ENCODE results near the gene TFR2.
A peak's percentile ranks its signal among the peaks of the same experiment; 100 is the strongest.

TFR2 gene

DNA sequence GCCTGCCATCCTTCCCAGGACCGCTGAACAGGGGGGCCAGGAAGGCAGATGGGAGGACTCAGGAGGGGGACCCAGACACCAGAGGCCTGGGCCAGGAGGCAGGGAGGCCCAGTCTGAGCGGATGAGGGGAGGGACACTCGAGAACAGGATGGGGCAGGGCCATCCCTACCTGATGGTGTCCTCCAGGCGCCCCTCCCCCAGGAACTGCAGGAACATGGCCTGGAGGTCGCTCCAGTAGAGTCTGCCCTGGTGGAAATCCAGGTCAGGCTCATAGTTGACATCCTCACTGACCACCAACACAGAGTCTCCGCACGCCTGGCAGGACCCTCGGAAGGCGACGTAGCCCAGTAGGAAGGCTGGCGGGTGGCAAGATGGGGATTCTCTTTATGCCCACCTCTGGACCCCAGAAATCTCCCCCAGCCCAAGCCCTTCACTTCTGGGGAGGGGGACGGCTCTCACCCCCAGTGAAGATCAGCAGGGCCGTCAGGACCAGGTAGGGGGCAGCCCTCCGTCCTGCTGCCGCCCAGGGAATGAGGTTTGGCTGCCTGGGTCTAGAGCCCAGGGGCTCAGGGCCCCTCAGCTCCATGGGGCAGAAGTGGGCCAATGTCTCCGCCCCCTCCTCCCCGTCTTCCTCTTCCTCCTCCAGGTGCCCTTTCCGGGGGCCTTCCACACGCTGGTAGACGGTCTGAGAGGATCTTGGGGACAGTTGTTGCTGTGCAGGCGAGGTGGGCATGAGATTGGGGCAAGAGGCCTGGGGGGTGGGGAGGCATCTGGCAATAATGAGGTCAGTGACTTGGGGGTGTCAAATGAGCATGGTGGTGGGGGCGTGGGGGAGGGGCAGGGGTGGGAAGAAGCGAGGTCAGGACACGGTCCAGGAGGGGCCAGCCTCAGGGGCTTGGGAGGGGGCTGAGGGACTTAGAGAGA is 573 bp downstream of the TFR2 start:
- H3K9me3 ChIP-seq (ENCODE audit: control insufficient read depth, insufficient read depth, low read depth, low read length) = no peaks in the 10 kb centered on the region
- no peak overlapping the region for H3K9ac ChIP-seq (ENCODE audit: low read length)
- no peaks in the 10 kb centered on the region for H3K36me3 ChIP-seq (ENCODE audit: control insufficient read depth, insufficient read depth, low read length)
- peaks cover under 1% of the 10 kb centered on the region; the same call in 1 of the 2 replicates for H3K27me3 ChIP-seq (ENCODE audit: control insufficient read depth, insufficient read depth, low read length)
- no peak overlapping the region for H3K27ac ChIP-seq (ENCODE audit: low read depth, low read length)
- peaks cover 18% of the 10 kb centered on the region for H3K4me1 ChIP-seq (ENCODE audit: control insufficient read depth, insufficient read depth, low read length)
- H3K4me3 ChIP-seq (ENCODE audit: low read depth, low read length) = no peak overlapping the region

DNA sequence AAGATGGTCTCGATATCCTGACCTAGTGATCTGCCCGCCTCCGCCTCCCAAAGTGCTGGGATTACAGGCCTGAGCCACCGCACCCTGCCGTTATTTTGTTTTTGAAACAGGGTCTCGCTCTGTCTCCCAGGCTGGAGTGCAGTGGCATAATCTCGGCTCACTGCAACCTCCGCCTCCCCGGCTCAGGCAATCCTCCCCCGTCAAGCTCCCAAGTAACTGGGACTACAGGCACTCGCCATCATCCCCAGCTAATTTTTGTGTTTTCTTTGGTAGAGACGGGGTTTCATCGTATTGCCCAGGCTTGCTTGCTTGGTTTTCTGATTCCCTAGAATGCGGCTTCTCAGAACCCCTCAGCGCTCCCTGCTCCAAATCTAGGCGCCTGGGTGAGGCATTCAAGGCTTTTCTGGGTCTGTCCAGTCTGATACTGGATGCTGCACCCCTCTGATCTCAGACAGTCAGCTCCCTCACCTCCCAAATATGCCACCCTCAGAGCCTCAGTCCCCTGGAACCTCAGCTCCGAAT is 1.3 kb downstream of the TFR2 start:
- Histone ChIP-seq H3K27me3 (ENCODE audit: control insufficient read depth, insufficient read depth, low read length) (no peaks in the 10 kb centered on the region; the same call in 1 of the 2 replicates), H3K36me3 (ENCODE audit: control insufficient read depth, insufficient read depth, low read length) (no peaks in the 10 kb centered on the region), H3K4me1 (ENCODE audit: control insufficient read depth, insufficient read depth, low read length) (peaks cover 18% of the 10 kb centered on the region), H3K4me3 (ENCODE audit: low read depth, low read length) (no peak overlapping the region), H3K9me3 (ENCODE audit: control insufficient read depth, insufficient read depth, low read depth, low read length) (no peaks in the 10 kb centered on the region), H3K9ac (ENCODE audit: low read length) (no peak overlapping the region), H3K27ac (ENCODE audit: low read depth, low read length) (no peak overlapping the region)

DNA sequence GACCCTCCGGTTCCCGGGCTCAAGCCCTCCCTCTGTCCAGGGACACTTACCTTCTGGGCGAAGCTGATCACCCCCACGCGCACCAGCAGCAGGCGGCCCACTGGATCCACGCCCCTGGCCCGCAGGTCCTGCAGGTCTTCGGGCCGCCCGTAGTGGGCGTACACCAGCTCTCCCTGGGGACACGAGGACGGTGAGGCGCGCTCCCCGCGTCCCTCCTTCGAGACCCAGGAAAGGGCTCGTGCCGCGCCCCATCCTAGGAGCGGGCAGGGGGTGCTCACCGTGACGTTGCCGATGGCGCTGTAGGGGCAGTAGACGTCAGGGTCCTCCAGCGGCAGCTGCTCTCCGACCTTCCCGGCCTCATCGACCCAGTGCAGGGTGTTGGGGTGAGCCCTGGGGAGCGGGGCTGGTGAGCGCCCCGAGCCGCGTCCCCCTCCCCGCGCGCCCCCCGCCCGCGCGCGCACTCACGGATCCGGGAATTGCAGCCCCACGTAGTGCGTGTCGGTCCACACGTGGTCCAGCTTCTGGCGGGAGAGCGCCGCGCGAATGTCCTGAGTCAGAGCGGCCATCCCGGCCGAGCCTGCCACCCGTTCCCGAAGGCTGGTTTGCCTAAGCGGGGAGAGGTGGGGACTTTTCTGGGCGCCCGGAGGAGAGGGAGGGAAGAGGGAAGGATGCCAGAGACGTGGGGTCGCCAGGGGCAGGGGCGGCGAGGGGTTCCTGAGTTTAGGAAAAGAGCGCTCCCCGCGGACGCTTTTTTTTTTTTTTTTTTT is 8.2 kb downstream of the TFR2 start:
- Histone ChIP-seq H3K4me3 (ENCODE audit: low read depth, low read length) (peak overlapping the region; percentile 72), H3K9ac (ENCODE audit: low read length) (peak overlapping the region; percentile 41), H3K27ac (ENCODE audit: low read depth, low read length) (no peak overlapping the region), H3K9me3 (ENCODE audit: control insufficient read depth, insufficient read depth, low read depth, low read length) (no peaks in the 10 kb centered on the region), H3K4me1 (ENCODE audit: control insufficient read depth, insufficient read depth, low read length) (0 out of 2 replicates have a peak, but pooled peaks cover 3% of the 10 kb centered on the region), H3K27me3 (ENCODE audit: control insufficient read depth, insufficient read depth, low read length) (peaks cover 18% of the 10 kb centered on the region), H3K36me3 (ENCODE audit: control insufficient read depth, insufficient read depth, low read length) (no peaks in the 10 kb centered on the region)

DNA sequence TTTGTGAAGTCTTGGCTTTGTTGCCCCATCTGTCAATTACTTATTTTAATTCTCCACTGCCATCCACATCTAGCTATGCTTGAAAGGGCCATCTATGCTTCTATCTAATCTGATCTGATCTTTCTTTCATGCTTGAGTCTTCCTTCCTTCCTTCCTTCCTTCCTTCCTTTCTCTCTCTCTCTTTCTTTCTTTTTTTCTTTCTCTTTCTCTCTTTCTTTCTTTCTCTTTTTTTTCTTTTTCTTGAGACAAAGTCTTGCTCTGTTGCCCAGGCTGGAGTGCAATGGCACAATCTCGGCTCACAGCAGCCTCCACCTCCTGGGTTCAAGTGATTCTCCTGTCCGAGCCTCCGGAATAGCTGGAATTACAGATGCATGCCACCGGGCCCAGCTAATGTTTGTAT is 11.3 kb downstream of the TFR2 start:
- Histone ChIP-seq H3K9me3 (ENCODE audit: control insufficient read depth, insufficient read depth, low read depth, low read length) (no peaks in the 10 kb centered on the region), H3K27ac (ENCODE audit: low read depth, low read length) (no peak overlapping the region), H3K4me1 (ENCODE audit: control insufficient read depth, insufficient read depth, low read length) (peaks cover 9% of the 10 kb centered on the region; the same call in 1 of the 2 replicates), H3K36me3 (ENCODE audit: control insufficient read depth, insufficient read depth, low read length) (no peaks in the 10 kb centered on the region), H3K4me3 (ENCODE audit: low read depth, low read length) (no peak overlapping the region), H3K27me3 (ENCODE audit: control insufficient read depth, insufficient read depth, low read length) (peaks cover 33% of the 10 kb centered on the region), H3K9ac (ENCODE audit: low read length) (no peak overlapping the region)

DNA sequence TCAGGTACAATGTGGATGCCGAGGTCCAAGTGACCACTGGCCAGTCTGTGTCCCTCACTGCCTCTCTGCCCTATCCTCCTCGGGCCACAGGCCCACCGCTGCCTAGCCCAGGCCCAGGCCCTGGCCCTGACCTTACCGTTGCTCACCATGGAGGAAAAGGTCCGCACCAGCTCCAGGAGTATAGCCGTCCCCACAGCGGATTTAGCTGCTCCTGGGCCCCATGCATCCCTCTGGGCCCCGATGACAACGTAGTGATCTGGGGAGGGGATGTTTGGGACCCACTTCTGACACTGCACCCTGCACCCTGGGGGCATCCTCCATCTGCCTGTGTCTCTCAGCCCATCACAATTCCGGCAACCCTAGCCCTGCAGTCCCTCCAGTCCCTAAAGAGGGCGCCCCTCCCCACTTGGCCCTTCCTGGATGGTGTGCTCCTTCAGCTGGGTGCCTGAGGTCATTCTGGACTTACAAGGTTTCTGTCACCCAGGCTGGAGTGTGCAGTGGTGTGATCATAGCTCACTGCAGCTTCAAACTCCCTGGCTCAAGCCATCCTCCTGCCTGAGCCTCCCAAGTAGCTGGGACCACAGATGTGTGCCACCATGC is 12.1 kb downstream of the TFR2 start:
- Histone ChIP-seq H3K27me3 (ENCODE audit: control insufficient read depth, insufficient read depth, low read length) (peaks cover 33% of the 10 kb centered on the region), H3K36me3 (ENCODE audit: control insufficient read depth, insufficient read depth, low read length) (no peaks in the 10 kb centered on the region)

DNA sequence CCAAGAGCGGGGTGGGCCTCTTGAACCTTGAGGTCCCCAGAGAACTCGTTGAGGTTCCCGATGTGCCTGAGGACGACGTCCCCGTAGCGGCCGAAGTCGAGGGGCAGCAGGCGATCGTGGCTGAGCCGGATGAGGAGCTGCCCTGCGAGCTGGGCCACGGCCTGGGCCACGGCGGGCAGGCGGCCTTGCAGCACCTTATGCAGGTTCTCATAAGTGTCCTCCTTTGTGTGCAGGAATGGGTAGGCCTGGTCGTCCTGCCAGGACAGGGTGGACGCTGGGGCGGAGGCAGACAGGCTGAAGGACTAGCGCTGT is 14.2 kb downstream of the TFR2 start:
- no peak overlapping the region for H3K27ac ChIP-seq (ENCODE audit: low read depth, low read length)
- no peaks in the 10 kb centered on the region for H3K36me3 ChIP-seq (ENCODE audit: control insufficient read depth, insufficient read depth, low read length)
- H3K9me3 ChIP-seq (ENCODE audit: control insufficient read depth, insufficient read depth, low read depth, low read length) = no peaks in the 10 kb centered on the region
- H3K27me3 ChIP-seq (ENCODE audit: control insufficient read depth, insufficient read depth, low read length) = peaks cover 22% of the 10 kb centered on the region
- H3K4me3 ChIP-seq (ENCODE audit: low read depth, low read length) = peak overlapping the region; percentile 53; the same call in 1 of the 2 replicates
- H3K9ac ChIP-seq (ENCODE audit: low read length) = no peak overlapping the region
- H3K4me1 ChIP-seq (ENCODE audit: control insufficient read depth, insufficient read depth, low read length) = peaks cover 6% of the 10 kb centered on the region; the same call in 1 of the 2 replicates

More for the DNA sequence above, 12.1 kb downstream of the TFR2 start:
- no peaks in the 10 kb centered on the region for H3K9me3 ChIP-seq (ENCODE audit: control insufficient read depth, insufficient read depth, low read depth, low read length)
- no peak overlapping the region for H3K4me3 ChIP-seq (ENCODE audit: low read depth, low read length)
- no peak overlapping the region for H3K27ac ChIP-seq (ENCODE audit: low read depth, low read length)
- H3K9ac ChIP-seq (ENCODE audit: low read length) = no peak overlapping the region
- H3K4me1 ChIP-seq (ENCODE audit: control insufficient read depth, insufficient read depth, low read length) = peaks cover 9% of the 10 kb centered on the region; the same call in 1 of the 2 replicates

DNA sequence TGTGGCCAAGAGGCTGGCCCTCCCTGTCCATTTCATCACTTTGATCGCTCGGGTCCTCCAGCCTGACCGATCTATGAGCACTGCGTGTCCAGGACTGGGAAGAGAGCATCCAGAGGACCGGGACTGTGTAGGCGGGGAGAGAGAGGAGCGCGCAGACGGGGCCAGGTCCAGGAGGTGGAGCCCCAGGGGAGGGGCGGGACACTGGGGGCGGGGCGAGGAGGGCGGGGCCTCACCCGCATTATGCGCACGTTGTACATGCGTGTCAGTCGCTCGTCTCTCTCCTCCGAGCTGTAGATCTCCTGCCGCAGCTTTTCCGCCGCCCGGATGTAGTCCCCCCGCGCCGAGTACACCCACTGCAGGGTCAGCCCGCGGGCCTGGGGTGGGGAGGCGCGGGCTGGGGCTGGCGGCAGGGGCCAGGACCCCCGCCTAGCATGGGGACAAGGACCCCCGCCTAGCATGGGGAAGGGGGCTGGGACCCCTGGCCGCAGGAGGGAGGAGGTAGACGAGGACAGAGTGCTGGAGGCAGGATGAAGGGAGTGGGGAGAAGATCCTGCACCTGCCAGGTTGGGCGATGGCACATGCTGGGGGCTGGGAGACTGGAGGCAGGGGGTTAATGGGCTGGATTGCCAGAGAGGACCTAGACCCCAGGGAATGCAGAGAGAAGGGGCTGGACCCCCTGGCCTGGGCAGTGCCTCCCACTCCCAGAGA is 14.7 kb downstream of the TFR2 start:
- Histone ChIP-seq H3K4me3 (ENCODE audit: low read depth, low read length) (peak overlapping the region; percentile 53), H3K9ac (ENCODE audit: low read length) (peak overlapping the region; percentile 48), H3K9me3 (ENCODE audit: control insufficient read depth, insufficient read depth, low read depth, low read length) (no peaks in the 10 kb centered on the region), H3K4me1 (ENCODE audit: control insufficient read depth, insufficient read depth, low read length) (peaks cover 6% of the 10 kb centered on the region; the same call in 1 of the 2 replicates), H3K36me3 (ENCODE audit: control insufficient read depth, insufficient read depth, low read length) (no peaks in the 10 kb centered on the region), H3K27me3 (ENCODE audit: control insufficient read depth, insufficient read depth, low read length) (peaks cover 16% of the 10 kb centered on the region), H3K27ac (ENCODE audit: low read depth, low read length) (no peak overlapping the region)

DNA sequence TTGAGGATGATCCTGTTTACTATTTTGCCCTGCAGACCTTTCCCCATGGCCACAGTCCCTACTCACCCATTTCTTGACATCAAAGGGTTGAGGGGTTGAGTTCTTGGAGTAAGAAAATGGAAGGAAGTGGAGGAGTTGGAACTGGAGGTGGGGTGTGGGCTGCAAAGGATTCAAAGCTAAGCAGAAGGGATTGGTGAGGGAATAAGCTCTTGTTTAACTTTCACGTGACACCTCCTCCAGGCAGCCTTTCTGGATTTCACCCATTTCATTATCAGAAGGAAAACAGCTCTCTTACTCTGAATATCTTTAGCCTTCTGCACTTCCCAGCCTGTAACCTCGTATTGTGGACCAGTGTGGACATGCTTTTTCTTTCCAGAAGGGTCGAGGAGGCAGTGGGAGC is 15.3 kb downstream of the TFR2 start:
- no peak overlapping the region for H3K27ac ChIP-seq (ENCODE audit: low read depth, low read length)
- H3K36me3 ChIP-seq (ENCODE audit: control insufficient read depth, insufficient read depth, low read length) = no peaks in the 10 kb centered on the region
- H3K27me3 ChIP-seq (ENCODE audit: control insufficient read depth, insufficient read depth, low read length) = peaks cover 15% of the 10 kb centered on the region
- H3K9me3 ChIP-seq (ENCODE audit: control insufficient read depth, insufficient read depth, low read depth, low read length) = no peaks in the 10 kb centered on the region
- no peak overlapping the region for H3K9ac ChIP-seq (ENCODE audit: low read length)
- H3K4me1 ChIP-seq (ENCODE audit: control insufficient read depth, insufficient read depth, low read length) = peaks cover 6% of the 10 kb centered on the region; the same call in 1 of the 2 replicates
- H3K4me3 ChIP-seq (ENCODE audit: low read depth, low read length) = peak overlapping the region; percentile 53

DNA sequence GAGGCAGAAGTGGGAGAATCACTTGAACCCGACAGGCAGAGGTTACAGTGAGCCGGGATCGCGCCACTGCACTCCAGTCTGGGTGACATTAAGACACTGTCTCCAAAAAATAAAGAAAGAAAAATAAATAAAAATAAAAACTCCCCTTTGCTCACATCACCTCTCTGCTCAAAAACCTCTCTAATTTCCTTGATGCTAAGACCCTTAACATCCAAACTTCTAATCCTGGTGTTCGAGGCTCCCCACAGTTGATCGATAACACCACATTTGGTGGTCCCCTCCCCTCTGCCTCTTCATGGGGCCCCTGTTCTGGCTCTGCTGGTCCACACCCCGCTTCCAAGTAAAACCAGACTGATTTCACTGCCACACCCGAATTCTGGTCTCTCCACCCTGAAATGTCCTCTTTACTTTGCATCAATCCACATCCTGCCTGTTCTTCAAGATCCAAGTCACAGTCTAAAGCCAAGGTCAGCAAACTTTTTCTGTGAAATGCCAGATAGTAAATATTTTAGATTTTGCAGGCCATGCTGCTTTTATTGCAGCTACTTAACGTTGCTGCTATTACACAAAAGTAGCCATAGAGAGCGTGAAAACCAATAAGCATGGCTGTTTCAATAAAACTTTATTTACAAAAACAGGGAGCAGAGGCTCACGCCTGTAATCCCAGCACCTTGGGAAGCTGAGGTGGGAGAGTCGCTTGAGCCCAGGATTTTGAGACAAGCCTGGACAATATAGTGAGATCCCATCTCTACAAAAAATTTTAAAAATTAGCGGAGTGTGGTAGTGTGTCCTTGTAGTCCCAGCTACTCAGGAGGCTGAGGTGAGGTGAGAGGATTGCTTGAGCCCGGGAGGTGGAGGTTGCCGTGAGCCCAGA is 17.2 kb downstream of the TFR2 start:
- Histone ChIP-seq H3K36me3 (ENCODE audit: control insufficient read depth, insufficient read depth, low read length) (no peaks in the 10 kb centered on the region), H3K27me3 (ENCODE audit: control insufficient read depth, insufficient read depth, low read length) (peaks cover 15% of the 10 kb centered on the region), H3K4me1 (ENCODE audit: control insufficient read depth, insufficient read depth, low read length) (peaks cover 6% of the 10 kb centered on the region; the same call in 1 of the 2 replicates), H3K27ac (ENCODE audit: low read depth, low read length) (no peak overlapping the region), H3K9ac (ENCODE audit: low read length) (no peak overlapping the region), H3K4me3 (ENCODE audit: low read depth, low read length) (no peak overlapping the region), H3K9me3 (ENCODE audit: control insufficient read depth, insufficient read depth, low read depth, low read length) (no peaks in the 10 kb centered on the region)
